Activated CD4-positive, alpha-beta T cell treated with anti-CD3 and anti-CD28 coated beads for 36 hours (primary cell): ENCODE data around the gene TRMT44. TPM values are rescaled to one million over a fixed set of nuclear protein-coding genes. Genes with fewer than 3 reads are reported as not detected.
"Not testable (repeated sequence)": the region's sequence is repeated elsewhere in the genome, so short reads cannot be mapped to it uniquely, and the experiment has no call there.

Experiments used
- ATAC-seq: fragments of 200-7000 bp; cut with Tn5 transposase; one replicate; pipeline ENCODE4 v1.10.0; 2021; ENCODE audit warnings: mild to moderate bottlenecking, moderate library complexity
- CTCF ChIA-PET: fragments of 350-600 bp; sonication (Branson Sonifier 250); formaldehyde crosslinking; loops from one replicate; lab custom pipeline; 2021; ENCODE audit warnings: antibody characterized with exemption; lab: Charles Lee
- POLR2A ChIA-PET: fragments of 350-600 bp; sonication (Branson Sonifier 250); formaldehyde crosslinking; loops from one replicate; lab custom pipeline; 2021; ENCODE audit warnings: antibody characterized with exemption, inconsistent platforms; lab: Charles Lee
- DNase-seq: peaks from one replicate; pipeline ENCODE4 v3.0.0-alpha.2; 2020
- H3K27ac Mint-ChIP-seq: one replicate; pipeline ENCODE4 v1.8.0; 2021; ENCODE audit warnings: mixed read lengths
- H3K27me3 Mint-ChIP-seq: one replicate; pipeline ENCODE4 v1.8.0; 2021; ENCODE audit warnings: mixed read lengths
- H3K36me3 Mint-ChIP-seq: one replicate; pipeline ENCODE4 v1.8.0; 2021; ENCODE audit warnings: low read depth, mixed read lengths
- H3K4me1 Mint-ChIP-seq: one replicate; pipeline ENCODE4 v1.8.0; 2021; ENCODE audit warnings: mixed read lengths
- H3K4me3 Mint-ChIP-seq: one replicate; pipeline ENCODE4 v1.8.0; 2021; ENCODE audit warnings: mild to moderate bottlenecking, moderate library complexity, mixed read lengths
- H3K9me3 Mint-ChIP-seq: one replicate; pipeline ENCODE4 v1.8.0; 2021; ENCODE audit warnings: low read depth, mixed read lengths
- intact Hi-C, 2 experiments: fragments of 100-400 bp; cut with DNase I in 1 of 2; cut with micrococcal nuclease in 1 of 2; formaldehyde crosslinking; loops; one replicate each; pipeline versions ENCODE4 v1.14.2 to v1.15.1; 2022 to 2024; cut with DNase I, micrococcal nuclease
- total RNA-seq, 2 experiments: library from RNA; stranded (reverse); gene quantifications; one replicate each; pipeline ENCODE4 v1.2.3, GENCODE V29; 2021

The TRMT44 gene
- total RNA-seq, 2 experiments from 2014 or later = 20.1 to 24.5 TPM

DNA sequence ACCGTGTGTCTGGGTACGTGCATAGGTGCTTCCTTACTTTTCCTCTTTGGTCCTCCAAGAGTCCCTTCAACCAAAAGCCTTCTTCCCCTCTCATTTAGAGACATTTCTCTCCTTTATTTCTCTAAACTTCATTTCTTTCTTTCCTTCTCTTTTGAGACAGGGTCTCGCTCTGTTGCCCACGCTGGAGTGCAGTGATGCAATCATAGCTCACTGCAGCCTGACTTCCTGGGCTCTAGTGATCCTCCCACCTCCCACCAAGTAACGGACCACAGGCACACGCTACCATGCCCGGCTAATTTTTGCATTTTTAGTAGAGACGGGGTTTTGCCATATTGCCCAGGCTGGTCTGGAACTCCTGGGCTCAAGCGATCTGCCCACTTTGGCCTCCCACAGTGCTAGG is 42.2 kb upstream of the TRMT44 start:
- H3K4me1 Mint-ChIP-seq = no peaks in the 10 kb centered on the region
- ChIA-PET POLR2A (no interaction called here), CTCF (interaction anchor here (1.1 kb wide), 1 partner anchor 197 kb away, joined by 3 read pairs; no protein-coding TSS in a partner anchor)
- intact Hi-C loops = no loop called here
- H3K9me3 Mint-ChIP-seq = no peaks in the 10 kb centered on the region
- H3K27me3 Mint-ChIP-seq = no peaks in the 10 kb centered on the region
- no peak for ATAC-seq
- peak overlapping the region; percentile 13 for H3K27ac Mint-ChIP-seq
- H3K36me3 Mint-ChIP-seq = peaks cover 14% of the 10 kb centered on the region
- DNase-seq = no peak
- no peak overlapping the region for H3K4me3 Mint-ChIP-seq

- ChIA-PET CTCF (no interaction called here), POLR2A (no interaction called here)
- Mint-ChIP-seq H3K4me3 (no peak overlapping the region), H3K27me3 (no peaks in the 10 kb centered on the region), H3K4me1 (no peaks in the 10 kb centered on the region), H3K36me3 (peaks cover 17% of the 10 kb centered on the region), H3K9me3 (no peaks in the 10 kb centered on the region), H3K27ac (no peak overlapping the region)
- intact Hi-C loops = no loop called here
- ATAC-seq = no peak
- DNase-seq = no peak
Measured at GRCh38 chr4:8399298-8399697, 41.3 kb upstream of the TRMT44 start.

DNA sequence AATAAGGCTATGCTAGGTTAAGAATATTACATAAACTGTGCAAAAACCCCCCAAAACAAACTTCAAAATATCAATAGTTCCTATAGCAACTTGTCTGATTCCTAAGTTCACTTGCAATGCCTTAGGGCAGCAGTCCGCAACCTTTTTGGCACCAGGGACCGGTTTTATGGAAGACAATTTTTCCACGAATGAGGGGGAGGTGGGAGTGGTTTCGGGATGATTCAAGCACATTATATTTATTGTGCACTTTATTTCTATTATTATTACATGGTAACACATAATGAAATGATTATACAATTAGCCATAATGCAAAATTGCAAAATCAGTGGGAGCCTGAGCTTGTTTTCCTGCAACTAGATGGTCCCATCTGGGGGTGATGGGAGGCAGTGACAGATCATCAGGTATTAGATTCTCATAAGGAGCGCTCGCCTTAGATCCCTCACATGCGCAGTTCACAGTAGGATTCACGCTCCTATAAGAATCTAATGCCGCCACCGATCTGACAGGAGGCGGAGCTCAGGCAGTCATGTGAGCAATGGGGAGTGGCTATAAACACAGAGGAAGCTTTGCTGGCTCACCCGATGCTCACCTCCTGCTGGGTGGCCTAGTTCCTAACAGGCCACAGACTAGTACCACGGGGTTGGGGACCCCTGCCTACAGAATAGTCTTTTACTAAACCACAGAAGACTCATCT is 39.8 kb upstream of the TRMT44 start:
- Mint-ChIP-seq H3K27ac (no peak overlapping the region), H3K4me3 (no peak overlapping the region), H3K9me3 (no peaks in the 10 kb centered on the region), H3K4me1 (no peaks in the 10 kb centered on the region), H3K36me3 (peaks cover 17% of the 10 kb centered on the region), H3K27me3 (no peaks in the 10 kb centered on the region)
- ATAC-seq (no peak), DNase-seq (no peak)
- ChIA-PET POLR2A (interaction anchor here (0.6 kb wide), 1 partner anchor 534 kb away, joined by 3 read pairs; no protein-coding TSS in a partner anchor), CTCF (interaction anchor here (1.4 to 3.0 kb wide), 2 partner anchors 133 to 158 kb away, joined by 3 to 16 read pairs; no protein-coding TSS in a partner anchor)
- intact Hi-C loops = no loop called here

DNA sequence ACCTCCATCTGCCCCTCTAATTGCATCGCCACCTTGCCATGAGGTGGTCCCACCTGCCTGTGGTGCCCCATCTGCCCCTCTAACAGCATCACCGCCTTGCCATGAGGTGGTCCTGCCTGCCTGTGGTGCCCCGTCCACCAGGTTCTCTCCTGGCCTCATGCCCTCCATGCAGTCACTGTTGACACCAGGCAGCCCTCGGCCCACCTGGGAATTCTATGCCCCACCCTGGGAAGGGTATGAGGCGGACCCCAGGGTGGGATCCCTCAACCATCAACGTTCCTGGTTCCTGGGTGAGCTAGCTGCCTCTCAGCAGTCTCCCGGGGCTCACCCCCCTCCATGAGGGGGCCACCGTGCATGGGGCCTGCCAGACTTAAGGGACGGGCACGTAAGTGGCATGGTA is 38.9 kb upstream of the TRMT44 start:
- DNase-seq (no peak), ATAC-seq (no peak)
- Mint-ChIP-seq H3K27me3 (no peaks in the 10 kb centered on the region), H3K4me1 (no peaks in the 10 kb centered on the region), H3K4me3 (no peak overlapping the region), H3K27ac (no peak overlapping the region), H3K9me3 (no peaks in the 10 kb centered on the region), H3K36me3 (peaks cover 13% of the 10 kb centered on the region)
- intact Hi-C loops = loop anchor here (2.0 kb wide), 1 partner anchor 225 kb away; no protein-coding TSS in a partner anchor
- POLR2A ChIA-PET = interaction anchor here (0.6 kb wide), 1 partner anchor 535 kb away, joined by 3 read pairs; no protein-coding TSS in a partner anchor
- CTCF ChIA-PET = interaction anchor here (1.4 to 3.0 kb wide), 2 partner anchors 134 to 159 kb away, joined by 3 to 16 read pairs; no protein-coding TSS in a partner anchor

DNA sequence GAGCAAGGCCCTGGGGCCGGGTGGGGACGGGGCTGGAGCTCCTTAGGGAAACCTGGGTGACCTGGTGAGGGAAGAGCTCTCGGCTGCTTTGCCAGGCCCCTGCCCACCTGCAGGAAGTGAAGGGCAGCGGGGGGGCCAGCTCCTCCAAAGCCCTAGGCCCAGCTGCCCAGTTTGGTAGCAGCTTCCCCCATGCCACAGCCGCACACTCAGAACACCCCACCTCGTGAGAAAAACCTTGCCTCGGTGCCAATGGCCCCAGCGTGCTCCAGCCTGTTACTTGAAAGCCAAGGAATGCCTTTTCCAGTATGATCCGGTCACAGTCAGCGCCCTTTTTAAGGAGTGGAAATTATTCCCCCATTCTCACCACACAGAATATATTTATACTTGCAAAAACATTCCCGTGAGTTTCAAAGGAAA is 38.4 kb upstream of the TRMT44 start:
- no peak for DNase-seq
- CTCF ChIA-PET = interaction anchor here (0.6 to 3.0 kb wide), 6 partner anchors 15 to 162 kb away, joined by 3 to 16 read pairs (median 4); no protein-coding TSS in a partner anchor
- Mint-ChIP-seq H3K27me3 (no peaks in the 10 kb centered on the region), H3K4me3 (no peak overlapping the region), H3K4me1 (no peaks in the 10 kb centered on the region), H3K9me3 (no peaks in the 10 kb centered on the region), H3K27ac (no peak overlapping the region), H3K36me3 (peaks cover 13% of the 10 kb centered on the region)
- intact Hi-C loops = loop anchor here (2.0 kb wide), 1 partner anchor 225 kb away; no protein-coding TSS in a partner anchor
- POLR2A ChIA-PET = no interaction called here
- no peak for ATAC-seq

DNA sequence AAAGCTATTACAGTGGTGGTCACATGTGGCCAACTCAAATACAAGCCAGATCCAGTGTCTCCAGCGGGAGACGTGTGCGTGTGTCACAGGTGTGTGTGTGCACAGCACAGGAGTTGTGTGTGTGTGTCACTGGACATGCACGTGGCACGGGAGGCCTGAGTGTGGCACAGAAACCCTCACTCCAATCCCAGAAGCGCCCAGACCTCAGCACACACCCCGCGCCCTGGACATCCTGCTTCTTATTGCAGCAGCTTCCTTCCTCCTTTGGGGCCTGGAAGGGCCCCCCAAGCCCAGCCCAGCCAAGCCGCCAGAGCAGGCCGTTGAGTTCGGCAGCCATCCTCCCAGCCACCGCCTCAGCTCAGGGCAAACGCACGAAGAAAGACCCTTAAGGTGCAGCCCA is 37.9 kb upstream of the TRMT44 start:
- ATAC-seq = no peak
- Mint-ChIP-seq H3K27ac (no peak overlapping the region), H3K36me3 (peaks cover 13% of the 10 kb centered on the region), H3K27me3 (no peaks in the 10 kb centered on the region), H3K9me3 (no peaks in the 10 kb centered on the region), H3K4me3 (no peak overlapping the region), H3K4me1 (no peaks in the 10 kb centered on the region)
- POLR2A ChIA-PET = no interaction called here
- intact Hi-C loops = loop anchor here (1.0 to 2.0 kb wide), 3 partner anchors 135 to 226 kb away; no protein-coding TSS in a partner anchor
- no peak for DNase-seq
- CTCF ChIA-PET = interaction anchor here (0.6 to 3.0 kb wide), 11 partner anchors 11 to 225 kb away, joined by 3 to 16 read pairs (median 3); no protein-coding TSS in a partner anchor

DNA sequence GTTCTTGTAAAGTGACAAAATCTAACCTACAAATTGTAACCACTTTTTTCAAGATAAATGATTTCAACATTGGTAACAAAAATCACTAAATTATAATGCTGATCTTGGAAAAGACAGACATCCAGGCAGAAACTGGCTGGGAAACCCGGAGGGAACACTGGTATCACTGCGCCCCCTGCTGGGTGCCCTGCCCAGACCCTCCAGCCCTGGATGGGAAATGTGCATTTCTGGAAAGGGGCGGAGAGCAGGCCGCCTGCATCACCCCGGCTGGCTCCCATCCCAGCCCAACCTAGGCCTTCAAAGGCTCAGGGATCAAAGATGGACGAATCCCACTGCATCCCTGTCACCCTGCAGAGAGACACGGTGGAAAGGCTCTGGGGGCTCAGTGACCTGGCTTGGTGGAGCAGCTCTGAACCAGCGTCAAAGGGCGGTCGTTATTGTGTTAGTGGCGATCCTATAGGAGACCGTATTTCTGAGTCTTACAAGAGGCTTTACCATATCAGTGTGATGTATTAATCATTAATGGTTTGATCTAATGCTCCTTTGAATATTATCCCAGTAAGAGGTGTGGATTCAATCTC is 37.3 kb upstream of the TRMT44 start:
- ChIA-PET CTCF (interaction anchor here (0.6 to 3.0 kb wide), 12 partner anchors 11 to 318 kb away, joined by 3 to 16 read pairs (median 3); no protein-coding TSS in a partner anchor), POLR2A (no interaction called here)
- Mint-ChIP-seq H3K27me3 (no peaks in the 10 kb centered on the region), H3K4me3 (no peak overlapping the region), H3K4me1 (no peaks in the 10 kb centered on the region), H3K9me3 (no peaks in the 10 kb centered on the region), H3K27ac (no peak overlapping the region), H3K36me3 (peaks cover 11% of the 10 kb centered on the region)
- intact Hi-C loops = loop anchor here (1.0 to 2.0 kb wide), 3 partner anchors 136 to 226 kb away; no protein-coding TSS in a partner anchor
- peak; percentile 74 for ATAC-seq
- DNase-seq = peak; percentile 75

- no peaks in the 10 kb centered on the region for H3K27me3 Mint-ChIP-seq
- intact Hi-C loops = loop anchor here (1.0 to 2.0 kb wide), 3 partner anchors 137 to 227 kb away; no protein-coding TSS in a partner anchor
- H3K4me3 Mint-ChIP-seq = no peak overlapping the region
- H3K36me3 Mint-ChIP-seq = peaks cover 6% of the 10 kb centered on the region
- H3K4me1 Mint-ChIP-seq = no peaks in the 10 kb centered on the region
- no peak overlapping the region for H3K27ac Mint-ChIP-seq
- ChIA-PET POLR2A (no interaction called here), CTCF (interaction anchor here (0.6 to 3.0 kb wide), 5 partner anchors 11 to 318 kb away, joined by 3 to 16 read pairs (median 4); no protein-coding TSS in a partner anchor)
- H3K9me3 Mint-ChIP-seq = no peaks in the 10 kb centered on the region
- no peak for ATAC-seq
- no peak for DNase-seq
Measured at GRCh38 chr4:8403976-8404375, 36.6 kb upstream of the TRMT44 start.

DNA sequence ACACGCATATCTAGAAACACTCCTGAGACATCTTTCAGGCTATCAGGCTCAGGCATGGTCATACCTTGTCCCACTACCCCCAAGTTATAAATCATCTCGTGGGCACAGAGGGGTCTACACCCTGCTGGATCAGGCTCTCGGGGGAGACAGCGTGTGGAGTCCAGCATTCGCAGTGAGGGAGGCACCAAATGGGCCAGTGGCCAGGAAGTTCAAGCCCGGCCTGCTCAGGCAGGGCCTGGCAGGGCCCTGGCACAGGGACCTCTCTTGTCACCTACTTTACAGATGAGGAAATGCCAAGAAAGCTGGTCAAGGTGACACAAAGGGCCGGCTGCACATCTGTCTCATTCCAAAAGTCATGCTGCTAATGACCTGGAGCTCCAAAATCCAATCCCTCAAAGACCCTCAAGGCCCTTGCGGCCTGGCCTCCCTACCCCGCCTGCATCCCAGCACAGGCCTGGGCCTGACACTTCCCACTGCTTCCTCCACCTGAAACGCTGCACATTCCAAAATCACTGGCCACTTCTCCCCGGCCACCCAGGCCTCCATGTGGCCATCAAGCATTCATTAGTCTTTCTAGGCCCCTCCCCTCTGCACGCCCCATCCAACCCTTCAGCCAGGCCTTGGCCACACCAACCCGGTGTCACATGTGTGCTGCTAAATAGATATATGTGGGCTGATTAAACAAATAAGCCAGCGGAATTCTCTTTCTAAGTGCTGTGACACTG is 35.6 kb upstream of the TRMT44 start:
- DNase-seq = no peak
- Mint-ChIP-seq H3K36me3 (peaks cover 6% of the 10 kb centered on the region), H3K27ac (no peak overlapping the region), H3K9me3 (no peaks in the 10 kb centered on the region), H3K4me1 (peaks cover 5% of the 10 kb centered on the region), H3K27me3 (no peaks in the 10 kb centered on the region), H3K4me3 (no peak overlapping the region)
- ChIA-PET POLR2A (no interaction called here), CTCF (interaction anchor here (0.7 kb wide), 1 partner anchor 228 kb away, joined by 3 read pairs; no protein-coding TSS in a partner anchor)
- no peak for ATAC-seq
- intact Hi-C loops = no loop called here

DNA sequence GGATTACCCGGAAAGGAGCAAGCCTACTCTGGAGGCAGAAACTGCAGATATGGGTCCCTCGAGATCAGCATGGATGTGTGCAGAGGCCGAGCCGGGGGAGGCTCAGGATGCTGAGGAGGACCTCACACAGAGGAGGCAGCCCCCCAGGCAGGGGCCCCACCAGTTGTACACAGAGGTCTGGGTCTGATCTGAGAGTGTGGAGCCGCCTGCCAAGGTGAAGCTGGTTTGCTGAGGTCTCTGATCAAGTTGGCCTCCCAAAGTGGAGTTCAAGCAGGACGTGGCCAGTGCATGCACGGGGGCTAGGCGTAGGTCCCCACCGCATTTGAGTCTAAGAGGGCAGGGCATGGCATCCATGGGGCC is 35.1 kb upstream of the TRMT44 start:
- POLR2A ChIA-PET = no interaction called here
- Mint-ChIP-seq H3K27me3 (no peaks in the 10 kb centered on the region), H3K9me3 (no peaks in the 10 kb centered on the region), H3K27ac (no peak overlapping the region), H3K36me3 (peaks cover 6% of the 10 kb centered on the region), H3K4me3 (no peak overlapping the region), H3K4me1 (peaks cover 5% of the 10 kb centered on the region)
- CTCF ChIA-PET = interaction anchor here (0.5 to 0.6 kb wide), 3 partner anchors 14 to 229 kb away, joined by 3 read pairs; no protein-coding TSS in a partner anchor
- ATAC-seq = no peak
- no peak for DNase-seq
- intact Hi-C loops = no loop called here

DNA sequence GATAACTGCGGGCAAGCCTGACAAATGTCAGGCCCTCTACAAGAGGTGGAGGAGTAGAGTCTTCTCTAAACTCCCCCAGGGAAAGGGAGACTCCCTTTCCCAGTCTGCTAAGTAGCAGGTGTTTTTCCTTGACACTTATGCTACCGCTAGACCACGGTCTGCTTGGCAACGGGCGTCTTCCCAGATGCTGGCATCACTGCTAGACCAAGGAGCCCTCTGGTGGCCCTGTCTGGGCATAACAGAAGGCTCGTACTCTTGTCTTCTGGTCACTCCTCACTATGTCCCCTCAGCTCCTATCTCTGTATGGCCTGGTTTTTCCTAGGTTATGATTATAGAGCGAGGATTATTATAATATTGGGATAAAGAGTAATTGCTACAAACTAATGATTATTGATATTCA is 33.7 kb upstream of the TRMT44 start:
- ATAC-seq, H3K9me3 Mint-ChIP-seq: not testable (repeated sequence)
- peak; percentile 44 for DNase-seq

More for the DNA sequence above, 33.7 kb upstream of the TRMT44 start:
- H3K4me3 Mint-ChIP-seq, intact Hi-C loops, H3K4me1 Mint-ChIP-seq, H3K36me3 Mint-ChIP-seq, POLR2A ChIA-PET, H3K27ac Mint-ChIP-seq, H3K27me3 Mint-ChIP-seq: not testable (repeated sequence)
- CTCF ChIA-PET = interaction anchor here (1.0 to 1.4 kb wide), 4 partner anchors 14 to 165 kb away, joined by 3 to 4 read pairs (median 4); no protein-coding TSS in a partner anchor
